Activated naive CD4-positive, alpha-beta T cell treated with anti-CD3 and anti-CD28 coated beads, Interleukin-2, amount 50 U/mL, for 72 hours (primary cell): ENCODE results near the gene PPID. TPM values are rescaled to one million over a fixed set of nuclear protein-coding genes. Genes with fewer than 3 reads are reported as not detected.
"Not testable (repeated sequence)": the region's sequence is repeated elsewhere in the genome, so short reads cannot be mapped to it uniquely, and the experiment has no call there.

Experiments used
- ATAC-seq, 2 donors: fragments of 150-1000 bp; cut with Tn5 transposase; 2 replicates each; pipeline ENCODE4 v1.10.0; 2021; ENCODE audit warnings: mild to moderate bottlenecking in 2 of 2, moderate library complexity in 2 of 2
- DNase-seq, 2 donors: peaks; one replicate each; pipeline ENCODE4 v3.0.0; 2021 to 2022; ENCODE audit warnings: low spot score in 2 of 2
- H3K27ac Mint-ChIP-seq, 2 donors: one replicate each; pipeline ENCODE4 v1.8.0; 2022; ENCODE audit warnings: mild to moderate bottlenecking in 2 of 2, mixed read lengths in 2 of 2
- H3K36me3 Mint-ChIP-seq, 2 donors: one replicate each; pipeline ENCODE4 v1.8.0; 2022; ENCODE audit warnings: mixed read lengths in 2 of 2
- H3K9me3 Mint-ChIP-seq, 2 donors: one replicate each; pipeline ENCODE4 v1.8.0; 2022; ENCODE audit warnings: mixed read lengths in 2 of 2
- total RNA-seq, 2 donors: library from RNA; stranded (reverse); gene quantifications; one replicate each; pipeline ENCODE4 v1.2.3, GENCODE V29; 2022

Gene PPID
- total RNA-seq, 2 donors from 2014 or later = 60.8 to 68.4 TPM

- Mint-ChIP-seq H3K9me3 (peaks cover 0 to 10% of the 10 kb centered on the region in 2 donors), H3K27ac (no peak overlapping the region), H3K36me3 (no peaks in the 10 kb centered on the region)
- no peak for DNase-seq
- no peak for ATAC-seq
Measured at GRCh38 chr4:158754385-158755180, 31.4 kb upstream of the PPID start.

- H3K9me3 Mint-ChIP-seq = no peaks in the 10 kb centered on the region
- no peak for ATAC-seq
- DNase-seq = no peak
- no peak overlapping the region for H3K27ac Mint-ChIP-seq
- no peaks in the 10 kb centered on the region for H3K36me3 Mint-ChIP-seq
Measured at GRCh38 chr4:158750379-158750778, 27.2 kb upstream of the PPID start.

DNA sequence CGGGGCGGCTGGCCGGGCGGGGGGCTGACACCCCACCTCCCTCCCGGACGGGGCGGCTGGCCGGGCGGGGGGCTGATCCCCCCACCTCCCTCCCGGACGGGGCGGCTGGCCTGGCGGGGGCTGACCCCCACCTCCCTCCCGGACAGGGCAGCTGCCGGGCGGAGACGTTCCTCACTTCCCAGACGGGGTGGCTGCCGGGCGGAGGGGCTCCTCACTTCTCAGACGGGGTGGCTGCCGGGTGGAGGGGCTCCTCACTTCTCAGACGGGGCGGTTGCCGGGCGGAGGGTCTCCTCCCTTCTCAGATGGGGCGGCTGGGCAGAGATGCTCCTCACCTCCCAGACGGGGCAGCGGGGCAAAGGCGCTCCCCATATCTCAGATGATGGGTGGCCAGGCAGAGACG lies 23.3 kb upstream of the PPID start:
- not testable (repeated sequence) for H3K27ac Mint-ChIP-seq, ATAC-seq, DNase-seq, H3K9me3 Mint-ChIP-seq, H3K36me3 Mint-ChIP-seq

GRCh38 chr4:158741326-158742021 lies 18.3 kb upstream of the PPID start:
- DNase-seq = no peak
- H3K9me3 Mint-ChIP-seq = no peaks in the 10 kb centered on the region

GRCh38 chr4:158739600-158739999 lies 16.4 kb upstream of the PPID start:
- Mint-ChIP-seq H3K27ac (no peak overlapping the region), H3K36me3 (no peaks in the 10 kb centered on the region), H3K9me3 (no peaks in the 10 kb centered on the region)
- no peak for DNase-seq
- ATAC-seq = no peak

More at GRCh38 chr4:158741326-158742021, 18.3 kb upstream of the PPID start:
- Mint-ChIP-seq H3K36me3 (no peaks in the 10 kb centered on the region), H3K27ac (no peak overlapping the region)
- ATAC-seq = no peak

DNA sequence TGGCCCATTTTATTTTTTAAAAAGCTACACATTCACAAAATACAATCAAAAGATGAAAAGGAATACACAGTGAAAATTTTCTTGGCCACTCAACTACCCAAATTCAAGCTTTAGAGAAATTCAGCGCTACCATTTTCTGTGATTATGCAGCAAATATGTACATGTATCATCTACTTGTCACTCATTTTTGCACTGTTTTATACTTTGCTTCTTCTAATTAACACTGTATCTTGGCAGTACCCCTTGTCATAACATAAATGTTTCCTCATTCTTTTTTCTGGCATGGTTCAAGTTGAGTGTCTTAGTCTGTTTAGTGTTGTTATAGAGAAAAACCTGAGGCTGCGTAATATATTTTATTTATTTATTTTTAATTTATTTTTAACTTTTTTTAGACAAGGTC lies 15.7 kb upstream of the PPID start:
- H3K36me3 Mint-ChIP-seq = no peaks in the 10 kb centered on the region
- no peak overlapping the region for H3K27ac Mint-ChIP-seq
- DNase-seq (no peak), ATAC-seq (no peak)
- no peaks in the 10 kb centered on the region for H3K9me3 Mint-ChIP-seq

- peak; percentile 82 to 85 for ATAC-seq
- H3K27ac Mint-ChIP-seq = no peak overlapping the region
- H3K36me3 Mint-ChIP-seq = no peaks in the 10 kb centered on the region
- peak in 1 of 2 donors; percentile 46 for DNase-seq
- H3K9me3 Mint-ChIP-seq = no peaks in the 10 kb centered on the region
Measured at GRCh38 chr4:158729716-158730559, 6.7 kb upstream of the PPID start.

DNA sequence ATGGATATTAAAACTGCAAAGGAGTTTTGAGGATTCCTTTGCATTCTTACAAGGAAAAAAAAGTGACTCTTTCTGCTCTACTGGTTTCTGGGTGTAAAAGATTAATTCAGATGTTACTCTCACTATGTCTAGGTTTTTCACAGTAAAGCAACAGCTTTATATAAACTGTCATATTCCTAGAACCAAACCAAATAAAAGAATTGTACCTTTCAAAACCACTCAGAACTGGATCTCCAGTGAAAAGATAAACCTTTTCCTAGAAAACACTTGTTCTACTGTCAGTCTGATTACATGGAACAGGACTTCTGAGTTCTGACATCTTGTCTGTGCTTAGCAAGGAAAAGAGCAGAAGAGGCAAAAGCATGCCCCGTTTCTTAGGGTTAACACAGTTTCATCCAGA lies 5.0 kb upstream of the PPID start:
- ATAC-seq = no peak
- no peak for DNase-seq
- peaks cover 4 to 5% of the 10 kb centered on the region in 2 donors for H3K36me3 Mint-ChIP-seq
- H3K27ac Mint-ChIP-seq = no peak overlapping the region
- no peaks in the 10 kb centered on the region for H3K9me3 Mint-ChIP-seq

- peaks cover 19 to 21% of the 10 kb centered on the region in 2 donors for H3K36me3 Mint-ChIP-seq
- ATAC-seq (no peak), DNase-seq (no peak)
- H3K9me3 Mint-ChIP-seq = no peaks in the 10 kb centered on the region
- no peak overlapping the region for H3K27ac Mint-ChIP-seq
Measured at GRCh38 chr4:158726633-158727032, 3.4 kb upstream of the PPID start.

- H3K9me3 Mint-ChIP-seq = no peaks in the 10 kb centered on the region
- DNase-seq = no peak
- H3K27ac Mint-ChIP-seq = peak overlapping the region; percentile 81 to 95
- H3K36me3 Mint-ChIP-seq = peaks cover 30 to 32% of the 10 kb centered on the region in 2 donors
- ATAC-seq = peak in 1 of 2 donors; percentile 71
Measured at GRCh38 chr4:158724637-158725036, 1.4 kb upstream of the PPID start.

GRCh38 chr4:158722291-158722916 lies 792 bp downstream of the PPID start:
- Mint-ChIP-seq H3K9me3 (no peaks in the 10 kb centered on the region), H3K36me3 (peaks cover 43% of the 10 kb centered on the region in 2 donors), H3K27ac (peak overlapping the region; percentile 95 to 99)
- ATAC-seq = no peak
- DNase-seq = no peak

GRCh38 chr4:158721680-158722079 lies 1.5 kb downstream of the PPID start:
- H3K9me3 Mint-ChIP-seq = no peaks in the 10 kb centered on the region
- H3K36me3 Mint-ChIP-seq = peaks cover 43 to 49% of the 10 kb centered on the region in 2 donors
- peak overlapping the region; percentile 95 to 99 for H3K27ac Mint-ChIP-seq
- no peak for DNase-seq
- ATAC-seq = no peak

GRCh38 chr4:158715802-158716201 lies 7.4 kb downstream of the PPID start:
- Mint-ChIP-seq H3K9me3 (no peaks in the 10 kb centered on the region), H3K27ac (no peak overlapping the region), H3K36me3 (peaks cover 37 to 46% of the 10 kb centered on the region in 2 donors)
- ATAC-seq (no peak), DNase-seq (no peak)

DNA sequence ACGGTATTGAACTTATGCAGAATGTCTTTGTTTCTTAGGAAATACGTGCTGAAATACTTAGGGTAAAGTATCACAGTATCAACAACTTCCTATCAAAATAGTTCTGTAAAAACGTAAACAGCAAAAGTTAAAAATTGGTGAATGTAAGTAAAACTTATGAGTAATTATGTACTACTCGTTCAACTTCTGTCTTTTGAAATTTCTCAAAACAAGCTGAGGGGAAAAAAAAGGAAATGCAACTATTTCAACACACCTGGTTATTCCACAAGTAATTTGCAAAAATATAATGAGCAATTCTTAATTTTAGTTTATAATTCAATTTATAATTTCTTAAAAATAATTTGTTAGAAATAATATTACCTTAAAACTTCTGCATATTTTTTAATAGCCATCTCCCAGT lies 8.3 kb downstream of the PPID start:
- ATAC-seq (no peak), DNase-seq (no peak)
- H3K36me3 Mint-ChIP-seq = peaks cover 39 to 55% of the 10 kb centered on the region in 2 donors
- no peaks in the 10 kb centered on the region for H3K9me3 Mint-ChIP-seq
- H3K27ac Mint-ChIP-seq = no peak overlapping the region

DNA sequence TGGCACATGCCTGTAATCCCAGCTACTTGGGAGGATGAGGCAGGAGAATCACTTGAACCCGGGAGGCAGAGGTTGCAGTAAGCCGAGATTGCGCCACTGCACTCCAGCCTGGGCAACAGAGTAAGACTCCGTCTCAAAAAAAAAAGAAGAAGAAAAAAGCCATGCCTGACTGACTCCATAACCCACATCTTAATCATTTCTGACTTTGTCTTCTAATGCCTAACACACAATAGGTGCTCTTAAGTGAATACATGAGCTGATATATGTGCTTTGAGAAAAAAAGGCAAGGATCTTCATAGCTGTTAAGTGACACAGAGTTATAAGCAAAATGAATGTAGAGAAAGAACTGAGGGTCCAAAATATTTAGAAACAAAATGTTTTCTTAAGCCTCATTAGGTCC lies 10.6 kb downstream of the PPID start:
- H3K9me3 Mint-ChIP-seq, ATAC-seq: not testable (repeated sequence)
- peaks cover 29 to 54% of the 10 kb centered on the region in 2 donors for H3K36me3 Mint-ChIP-seq

DNA sequence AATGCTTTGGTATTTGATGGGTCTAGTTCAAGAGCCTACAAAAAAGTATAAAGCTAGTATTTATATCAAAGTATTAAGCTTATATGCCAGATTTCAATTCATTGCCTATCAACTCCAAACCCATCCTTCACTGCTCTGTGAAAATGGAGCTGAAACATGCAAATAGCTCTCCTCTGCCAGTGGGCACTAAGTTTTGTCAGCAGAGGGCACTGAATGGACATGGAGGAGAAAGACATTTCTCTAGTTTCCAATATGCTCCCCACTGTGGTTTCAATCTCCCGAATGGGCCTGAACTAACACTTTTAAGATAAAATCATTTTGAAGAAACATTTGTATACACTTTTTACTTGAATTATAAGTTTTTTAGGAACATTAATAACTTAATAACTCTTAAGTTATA lies 12.4 kb downstream of the PPID start:
- no peak for DNase-seq
- no peak for ATAC-seq
- no peaks in the 10 kb centered on the region for H3K9me3 Mint-ChIP-seq
- H3K36me3 Mint-ChIP-seq = peaks cover 22 to 48% of the 10 kb centered on the region in 2 donors
- peak overlapping the region in 1 of 2 donors; percentile 74 for H3K27ac Mint-ChIP-seq

More for the DNA sequence above, 10.6 kb downstream of the PPID start:
- DNase-seq = not testable (repeated sequence)
- peak overlapping the region; percentile 72 to 74 for H3K27ac Mint-ChIP-seq
